ENCODE measurements around the gene ZNF675. TPM values are rescaled to one million over a fixed set of nuclear protein-coding genes. Genes with fewer than 3 reads are reported as not detected.

Gene ZNF675
- polyA plus RNA-seq, 1 donor from 2014 or later = 50.9 TPM

DNA sequence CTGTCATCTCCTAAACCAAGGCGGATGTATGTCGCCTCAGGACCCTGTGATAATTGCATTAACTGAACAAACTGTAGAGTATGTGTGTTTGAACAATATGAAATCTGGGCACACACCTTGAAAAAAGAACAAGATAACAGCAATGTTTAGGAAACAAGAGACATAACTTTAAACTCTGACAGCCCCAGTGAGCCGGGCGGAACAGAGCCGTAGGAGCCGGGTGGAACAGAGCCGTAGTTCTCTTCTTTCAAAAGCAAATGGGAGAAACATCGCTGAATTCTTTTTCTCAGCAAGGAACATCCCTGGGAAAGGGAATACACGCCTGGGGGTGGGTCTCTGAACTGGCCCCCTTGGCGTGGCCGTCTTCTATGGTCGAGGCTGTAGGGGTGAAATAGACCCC, 31.8 kb upstream of the ZNF675 start:
- no peak overlapping the region for H3K4me2 ChIP-seq (ENCODE audit: low read length)

DNA sequence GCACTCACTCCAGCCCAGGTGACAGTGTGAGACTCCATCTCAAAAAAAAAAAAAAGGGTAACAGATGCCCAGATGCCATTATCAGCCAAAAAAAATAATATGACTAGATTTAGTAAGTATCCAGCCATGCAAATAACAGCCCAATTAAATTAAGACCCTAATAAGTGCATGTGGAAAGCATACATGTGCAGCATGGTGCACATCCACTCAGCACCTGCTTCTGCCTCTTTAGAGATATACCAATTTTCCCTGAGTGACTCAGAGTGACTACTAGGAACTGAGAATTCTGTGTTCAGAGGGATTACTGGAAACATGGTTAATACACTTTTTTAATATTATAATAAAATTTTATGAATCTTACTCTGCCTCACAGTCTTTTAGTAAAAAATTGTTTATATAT, 29.8 kb upstream of the ZNF675 start:
- Histone ChIP-seq H3F3A (ENCODE audit: insufficient read depth, low read length, poor library complexity, severe bottlenecking) (no peaks in the 10 kb centered on the region), H3K9me2 (ENCODE audit: insufficient read depth, low read length) (no peaks in the 10 kb centered on the region), H2AFZ (ENCODE audit: low read depth, low read length) (no peak overlapping the region), H3K4me3 (ENCODE audit: low read length) (no peak overlapping the region), H3K9ac (ENCODE audit: low read length) (no peak overlapping the region), H3K9me3 (ENCODE audit: low read length) (no peaks in the 10 kb centered on the region), H3K27me3 (ENCODE audit: insufficient read depth, low read depth, low read length) (no peaks in the 10 kb centered on the region), H3K79me2 (replicated peaks; ENCODE audit: insufficient read depth, low read length) (no peaks in the 10 kb centered on the region), H3K27ac (ENCODE audit: low read length) (no peak overlapping the region), H3K36me3 (ENCODE audit: insufficient read depth, low read length) (no peaks in the 10 kb centered on the region), H3K4me2 (ENCODE audit: low read length) (no peak overlapping the region), H4K20me1 (ENCODE audit: insufficient read depth) (no peaks in the 10 kb centered on the region)
- no peak for TF ChIP-seq EZH2 (IDR thresholded peaks at IDR 0.05; ENCODE audit: borderline replicate concordance, insufficient read depth, low read length, poor library complexity, severe bottlenecking)
- TF ChIP-seq, protein P1, sequence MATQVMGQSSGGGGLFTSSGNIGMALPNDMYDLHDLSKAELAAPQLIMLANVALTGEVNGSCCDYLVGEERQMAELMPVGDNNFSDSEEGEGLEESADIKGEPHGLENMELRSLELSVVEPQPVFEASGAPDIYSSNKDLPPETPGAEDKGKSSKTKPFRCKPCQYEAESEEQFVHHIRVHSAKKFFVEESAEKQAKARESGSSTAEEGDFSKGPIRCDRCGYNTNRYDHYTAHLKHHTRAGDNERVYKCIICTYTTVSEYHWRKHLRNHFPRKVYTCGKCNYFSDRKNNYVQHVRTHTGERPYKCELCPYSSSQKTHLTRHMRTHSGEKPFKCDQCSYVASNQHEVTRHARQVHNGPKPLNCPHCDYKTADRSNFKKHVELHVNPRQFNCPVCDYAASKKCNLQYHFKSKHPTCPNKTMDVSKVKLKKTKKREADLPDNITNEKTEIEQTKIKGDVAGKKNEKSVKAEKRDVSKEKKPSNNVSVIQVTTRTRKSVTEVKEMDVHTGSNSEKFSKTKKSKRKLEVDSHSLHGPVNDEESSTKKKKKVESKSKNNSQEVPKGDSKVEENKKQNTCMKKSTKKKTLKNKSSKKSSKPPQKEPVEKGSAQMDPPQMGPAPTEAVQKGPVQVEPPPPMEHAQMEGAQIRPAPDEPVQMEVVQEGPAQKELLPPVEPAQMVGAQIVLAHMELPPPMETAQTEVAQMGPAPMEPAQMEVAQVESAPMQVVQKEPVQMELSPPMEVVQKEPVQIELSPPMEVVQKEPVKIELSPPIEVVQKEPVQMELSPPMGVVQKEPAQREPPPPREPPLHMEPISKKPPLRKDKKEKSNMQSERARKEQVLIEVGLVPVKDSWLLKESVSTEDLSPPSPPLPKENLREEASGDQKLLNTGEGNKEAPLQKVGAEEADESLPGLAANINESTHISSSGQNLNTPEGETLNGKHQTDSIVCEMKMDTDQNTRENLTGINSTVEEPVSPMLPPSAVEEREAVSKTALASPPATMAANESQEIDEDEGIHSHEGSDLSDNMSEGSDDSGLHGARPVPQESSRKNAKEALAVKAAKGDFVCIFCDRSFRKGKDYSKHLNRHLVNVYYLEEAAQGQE (IDR thresholded peaks at IDR 0.05; ENCODE audit: borderline replicate concordance) = no peak
- TF ChIP-seq, protein P2, sequence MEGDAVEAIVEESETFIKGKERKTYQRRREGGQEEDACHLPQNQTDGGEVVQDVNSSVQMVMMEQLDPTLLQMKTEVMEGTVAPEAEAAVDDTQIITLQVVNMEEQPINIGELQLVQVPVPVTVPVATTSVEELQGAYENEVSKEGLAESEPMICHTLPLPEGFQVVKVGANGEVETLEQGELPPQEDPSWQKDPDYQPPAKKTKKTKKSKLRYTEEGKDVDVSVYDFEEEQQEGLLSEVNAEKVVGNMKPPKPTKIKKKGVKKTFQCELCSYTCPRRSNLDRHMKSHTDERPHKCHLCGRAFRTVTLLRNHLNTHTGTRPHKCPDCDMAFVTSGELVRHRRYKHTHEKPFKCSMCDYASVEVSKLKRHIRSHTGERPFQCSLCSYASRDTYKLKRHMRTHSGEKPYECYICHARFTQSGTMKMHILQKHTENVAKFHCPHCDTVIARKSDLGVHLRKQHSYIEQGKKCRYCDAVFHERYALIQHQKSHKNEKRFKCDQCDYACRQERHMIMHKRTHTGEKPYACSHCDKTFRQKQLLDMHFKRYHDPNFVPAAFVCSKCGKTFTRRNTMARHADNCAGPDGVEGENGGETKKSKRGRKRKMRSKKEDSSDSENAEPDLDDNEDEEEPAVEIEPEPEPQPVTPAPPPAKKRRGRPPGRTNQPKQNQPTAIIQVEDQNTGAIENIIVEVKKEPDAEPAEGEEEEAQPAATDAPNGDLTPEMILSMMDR (IDR thresholded peaks at IDR 0.05; ENCODE audit: poor library complexity, severe bottlenecking) = no peak
- no peak for TF ChIP-seq TAF1 (IDR thresholded peaks at IDR 0.05; ENCODE audit: low read depth)
- TF ChIP-seq SMC3 (conservative IDR thresholded peaks at IDR 0.05; ENCODE audit: poor library complexity) = no peak
- TF ChIP-seq RAD21 (conservative IDR thresholded peaks at IDR 0.05) = no peak
- TF ChIP-seq EP300 (conservative IDR thresholded peaks at IDR 0.05; ENCODE audit: poor library complexity, severe bottlenecking) = no peak
- TF ChIP-seq MXI1 (conservative IDR thresholded peaks at IDR 0.05; ENCODE audit: poor library complexity, severe bottlenecking) = no peak
- no peak for TF ChIP-seq POLR2AphosphoS5 (IDR thresholded peaks at IDR 0.05)

More for the DNA sequence above, 31.8 kb upstream of the ZNF675 start:
- Histone ChIP-seq H3K9ac (ENCODE audit: low read length) (no peak overlapping the region), H3K4me3 (ENCODE audit: low read length) (no peak overlapping the region), H3K27ac (ENCODE audit: low read length) (no peak overlapping the region), H2AFZ (ENCODE audit: low read depth, low read length) (no peak overlapping the region), H3F3A (ENCODE audit: insufficient read depth, low read length, poor library complexity, severe bottlenecking) (no peaks in the 10 kb centered on the region), H4K20me1 (ENCODE audit: insufficient read depth) (no peaks in the 10 kb centered on the region), H3K9me2 (ENCODE audit: insufficient read depth, low read length) (no peaks in the 10 kb centered on the region), H3K9me3 (ENCODE audit: low read length) (no peaks in the 10 kb centered on the region), H3K27me3 (ENCODE audit: insufficient read depth, low read depth, low read length) (no peaks in the 10 kb centered on the region), H3K36me3 (ENCODE audit: insufficient read depth, low read length) (no peaks in the 10 kb centered on the region), H3K79me2 (replicated peaks; ENCODE audit: insufficient read depth, low read length) (no peaks in the 10 kb centered on the region)
- TF ChIP-seq EP300 (conservative IDR thresholded peaks at IDR 0.05; ENCODE audit: poor library complexity, severe bottlenecking) (no peak), MXI1 (conservative IDR thresholded peaks at IDR 0.05; ENCODE audit: poor library complexity, severe bottlenecking) (no peak), EZH2 (IDR thresholded peaks at IDR 0.05; ENCODE audit: borderline replicate concordance, insufficient read depth, low read length, poor library complexity, severe bottlenecking) (no peak)
- TF ChIP-seq, protein P1 (IDR thresholded peaks at IDR 0.05; ENCODE audit: borderline replicate concordance) = no peak
